H1 (cell line): Measurements from ENCODE around the gene RNF166. TPM values are rescaled to one million over a fixed set of nuclear protein-coding genes. Genes with fewer than 3 reads are reported as not detected.

Experiments
- CTCF ChIA-PET: fragments of 300-600 bp; sonication (Branson Sonifier 250); formaldehyde crosslinking; loops from one replicate; lab custom pipeline; 2021; ENCODE audit not compliant: partially characterized antibody; lab: Charles Lee
- POLR2A ChIA-PET: fragments of 300-600 bp; sonication (Branson Sonifier 250); formaldehyde crosslinking; loops from one replicate; lab custom pipeline; 2021; ENCODE audit warnings: inconsistent platforms; ENCODE audit not compliant: partially characterized antibody; lab: Charles Lee
- DNase-seq, 2 experiments: peaks; one replicate each; pipeline versions ENCODE4 v3.0.0 to v3.0.0-alpha.2; 2010 to 2022; ENCODE audit warnings: low spot score in 2 of 2, low read depth in 1 of 2, mixed read lengths in 1 of 2
- FAIRE-seq: peaks from 2 replicates; lab custom pipeline; 2011; peaks lifted over from hg19 to GRCh38; lab: Jason Lieb, UNC
- H2AFZ ChIP-seq: 2 replicates; pipeline ENCODE4 v1.8.1; 2012; ENCODE audit warnings: low read length, inconsistent platforms
- H2AK5ac ChIP-seq: 2 replicates; pipeline ENCODE4 v1.6.1; 2013; ENCODE audit warnings: low read depth, low read length
- H2BK120ac ChIP-seq: replicated peaks from 2 replicates; pipeline ENCODE3; 2013; ENCODE audit warnings: low read depth, low read length, inconsistent platforms
- H2BK12ac ChIP-seq: 2 replicates; pipeline ENCODE4 v1.6.1; 2013; ENCODE audit warnings: low read depth, low read length
- H2BK15ac ChIP-seq: 2 replicates; pipeline ENCODE4 v1.6.1; 2013; ENCODE audit warnings: low read length
- H2BK20ac ChIP-seq: 2 replicates; pipeline ENCODE4 v1.6.1; 2013; ENCODE audit warnings: low read length
- H2BK5ac ChIP-seq: 2 replicates; pipeline ENCODE4 v1.6.1; 2013; ENCODE audit warnings: low read depth, low read length
- H3K14ac ChIP-seq: 2 replicates; pipeline ENCODE4 v1.6.1; 2013; ENCODE audit warnings: inconsistent platforms; ENCODE audit not compliant: insufficient read length
- H3K18ac ChIP-seq: 2 replicates; pipeline ENCODE4 v1.6.1; 2013; ENCODE audit warnings: low read length; ENCODE audit errors: extremely low read depth
- H3K23ac ChIP-seq: 2 replicates; pipeline ENCODE4 v1.6.1; 2013; ENCODE audit warnings: inconsistent platforms; ENCODE audit not compliant: insufficient read length
- H3K23me2 ChIP-seq: 2 replicates; pipeline ENCODE4 v1.6.1; 2013; ENCODE audit warnings: low read depth, low read length
- H3K27ac ChIP-seq: 2 replicates; pipeline ENCODE4 v1.6.1; 2011; ENCODE audit warnings: low read depth, low read length, inconsistent platforms
- H3K27me3 ChIP-seq, 4 experiments: replicated peaks in 1 of 4; 1 replicate in 1 of 4; 2 replicates in 3 of 4; pipeline versions ENCODE4 v1.6.1 to v1.8.1; 2011 to 2013; ENCODE audit warnings: low read length in 3 of 4, mild to moderate bottlenecking in 3 of 4, inconsistent platforms in 2 of 4, mixed read lengths in 2 of 4, moderate library complexity in 1 of 4; ENCODE audit not compliant: control insufficient read depth in 3 of 4, insufficient read depth in 3 of 4; ENCODE audit errors: extremely low read depth in 1 of 4
- H3K36me3 ChIP-seq, 4 experiments: 2 replicates each; pipeline versions ENCODE4 v1.6.1 to v1.8.1; 2011 to 2013; ENCODE audit warnings: mild to moderate bottlenecking in 4 of 4, low read length in 3 of 4, moderate library complexity in 2 of 4, control low read depth in 1 of 4, inconsistent platforms in 1 of 4; ENCODE audit not compliant: insufficient read depth in 4 of 4, control insufficient read depth in 2 of 4
- H3K4ac ChIP-seq: replicated peaks from 2 replicates; pipeline ENCODE3; 2013; ENCODE audit warnings: low read length, low read depth, mixed read lengths, inconsistent platforms; ENCODE audit not compliant: insufficient read length
- H3K4me1 ChIP-seq, 4 experiments: replicated peaks in 1 of 4; 1 replicate in 1 of 4; 2 replicates in 3 of 4; pipeline versions ENCODE4 v1.6.1 to v1.8.1; 2011 to 2013; ENCODE audit warnings: low read length in 3 of 4, inconsistent platforms in 2 of 4, mixed read lengths in 1 of 4; ENCODE audit not compliant: insufficient read depth in 4 of 4, control insufficient read depth in 3 of 4
- H3K4me2 ChIP-seq, 2 experiments: 2 replicates each; pipeline versions ENCODE4 v1.6.1 to v1.8.1; 2011 to 2013; ENCODE audit warnings: low read depth in 2 of 2, low read length in 2 of 2, control low read depth in 1 of 2, inconsistent platforms in 1 of 2, mild to moderate bottlenecking in 1 of 2; ENCODE audit not compliant: insufficient read depth in 1 of 2
- H3K4me3 ChIP-seq, 4 experiments: fragments of 200-600, 300-600 bp in 1 of 4; sonication (generic), shearing (Covaris generic), sonication (Bioruptor Twin) in 1 of 4; 2 replicates each; pipeline versions ENCODE4 v1.5.1 to v1.8.1; 2011 to 2016; ENCODE audit warnings: low read length in 4 of 4, low read depth in 3 of 4, control low read depth in 2 of 4, inconsistent platforms in 2 of 4, mild to moderate bottlenecking in 2 of 4, mixed read lengths in 1 of 4, moderate library complexity in 1 of 4; ENCODE audit not compliant: insufficient read depth in 2 of 4; ENCODE audit errors: extremely low read depth in 1 of 4
- H3K56ac ChIP-seq: replicated peaks from 2 replicates; pipeline ENCODE3; 2013; ENCODE audit warnings: low read depth, mild to moderate bottlenecking, mixed read lengths, low read length, inconsistent platforms; ENCODE audit not compliant: insufficient read length
- H3K79me1 ChIP-seq: 2 replicates; pipeline ENCODE4 v1.6.1; 2013; ENCODE audit warnings: low read depth, low read length, control low read depth
- H3K79me2 ChIP-seq, 2 experiments: 2 replicates each; pipeline versions ENCODE4 v1.6.1 to v1.8.1; 2012 to 2013; ENCODE audit warnings: low read length in 2 of 2, mild to moderate bottlenecking in 2 of 2, inconsistent platforms in 1 of 2; ENCODE audit not compliant: insufficient read depth in 2 of 2, control insufficient read depth in 1 of 2
- H3K9ac ChIP-seq, 4 experiments: replicated peaks in 1 of 4; 1 replicate in 1 of 4; 2 replicates in 3 of 4; pipeline versions ENCODE4 v1.6.1 to v1.8.1; 2011 to 2013; ENCODE audit warnings: low read depth in 3 of 4, low read length in 3 of 4, control low read depth in 2 of 4, mild to moderate bottlenecking in 2 of 4, moderate library complexity in 2 of 4, inconsistent platforms in 1 of 4; ENCODE audit errors: extremely low read depth in 1 of 4
- H3K9me3 ChIP-seq, 2 experiments: 2 replicates each; pipeline versions ENCODE4 v1.6.1 to v1.8.1; 2012 to 2013; ENCODE audit warnings: mild to moderate bottlenecking in 2 of 2, moderate library complexity in 2 of 2, control low read depth in 1 of 2, inconsistent platforms in 1 of 2, low read depth in 1 of 2, low read length in 1 of 2, mixed read lengths in 1 of 2; ENCODE audit not compliant: insufficient read depth in 2 of 2
- H4K20me1 ChIP-seq, 2 experiments: replicated peaks in 1 of 2; 2 replicates each; pipeline versions ENCODE3 to v1.8.1; 2011 to 2013; ENCODE audit warnings: inconsistent platforms in 2 of 2, low read length in 2 of 2, mild to moderate bottlenecking in 1 of 2; ENCODE audit not compliant: insufficient read depth in 2 of 2, control insufficient read depth in 1 of 2
- H4K5ac ChIP-seq: 2 replicates; pipeline ENCODE4 v1.6.1; 2013; ENCODE audit warnings: low read length, low read depth, mixed read lengths, inconsistent platforms; ENCODE audit not compliant: insufficient read length
- H4K8ac ChIP-seq: 2 replicates; pipeline ENCODE4 v1.8.0; 2013; ENCODE audit warnings: mild to moderate bottlenecking, moderate library complexity, low read length, inconsistent platforms; ENCODE audit not compliant: insufficient read depth; ENCODE audit errors: extremely low read depth
- H4K91ac ChIP-seq: replicated peaks from 2 replicates; pipeline ENCODE3; 2013; ENCODE audit warnings: low read length, mixed read lengths, inconsistent platforms; ENCODE audit not compliant: insufficient read length
- BACH1 ChIP-seq: IDR thresholded peaks from 2 replicates; pipeline ENCODE4 v1.6.1; 2012; ENCODE audit warnings: low read length, improper control_type of control experiment
- HDAC2 ChIP-seq, 2 experiments: fragments of 300-600 bp in 1 of 2; sonication (generic) in 1 of 2; IDR thresholded peaks; 2 replicates each; pipeline ENCODE4 v1.6.1; 2011 to 2012; ENCODE audit warnings: low read depth in 2 of 2, low read length in 2 of 2, mild to moderate bottlenecking in 2 of 2, moderate library complexity in 2 of 2, borderline replicate concordance in 1 of 2, inconsistent platforms in 1 of 2
- KDM1A ChIP-seq: fragments of 200-600, 300-600 bp; sonication (generic); IDR thresholded peaks from 2 replicates; pipeline ENCODE4 v1.7.1; 2016; ENCODE audit warnings: mild to moderate bottlenecking, low read length, borderline replicate concordance
- KDM4A ChIP-seq: IDR thresholded peaks from one replicate; pipeline ENCODE4 v1.7.1; 2012; ENCODE audit warnings: low read depth, mild to moderate bottlenecking, moderate library complexity, low read length, inconsistent platforms; ENCODE audit not compliant: severe bottlenecking
- TAF1 ChIP-seq: IDR thresholded peaks from 2 replicates; pipeline ENCODE4 v1.6.1; 2011; ENCODE audit warnings: mild to moderate bottlenecking, low read depth, low read length
- YY1 ChIP-seq: IDR thresholded peaks from 2 replicates; pipeline ENCODE4 v1.6.1; 2011; ENCODE audit warnings: low read depth, mild to moderate bottlenecking, low read length
- WGBS, 2 experiments: shearing (Covaris generic) in 1 of 2; methylation state at CpG; one replicate each; pipeline versions ENCODE4 v1.1.6 to v1.1.7; 2013 to 2015; ENCODE audit warnings: low lambda C conversion rate in 2 of 2, mixed read lengths in 2 of 2, inconsistent platforms in 1 of 2, low coverage in 1 of 2, missing lambda C conversion rate in 1 of 2; ENCODE audit not compliant: insufficient replicate concordance in 2 of 2, insufficient coverage in 1 of 2, insufficient read length in 1 of 2; ENCODE audit errors: extremely low coverage in 1 of 2, missing lambda C conversion rate in 1 of 2; 5-methylcytosine and 5-hydroxymethylcytosine counted together
- polyA plus RNA-seq, 7 experiments: library from polyadenylated mRNA; depleted of rRNA in 3 of 7; stranded (reverse) in 5 of 7; unstranded in 2 of 7; fragments of >200 nt in 5 of 7; fragments of 200-250 nt in 2 of 7; gene quantifications; 1 replicate in 5 of 7; 2 replicates in 1 of 7; 4 replicates in 1 of 7; pipeline versions ENCODE4 v1.2.1 to v1.2.3, GENCODE V29; 2011 to 2013; ENCODE audit warnings: missing spikeins in 2 of 7, mixed read lengths in 2 of 7
- total RNA-seq: library from RNA; stranded (reverse); fragmentation: NEBNext Ultra II Directional; extraction: Animal tissue kit (Norgen Biotek cat#: 25700); gene quantifications from 2 replicates; pipeline ENCODE4 v1.2.1, GENCODE V29; 2021

Gene RNF166
- total and polyA plus RNA-seq, 2 of the 8 experiments (the other 6 are each of a cell fraction or from before 2014, with no cell fraction given) = 29.8 to 31.2 TPM

- POLR2A ChIA-PET = interaction anchor here (0.8 to 3.1 kb wide), 14 partner anchors 8 to 92 kb away, joined by 3 to 19 read pairs (median 5); partner anchors contain the start of genes CYBA, IL17C and ZC3H18
- Histone ChIP-seq H3K18ac (peak overlapping the region; percentile 48; the same call in 1 of the 2 replicates), H3K4me1 (peaks cover 0 to 3% (median 0%) of the 10 kb centered on the region in 4 experiments; a peak in 2 of 7 replicates), H3K23ac (no peak overlapping the region), H3K9me3 (no peaks in the 10 kb centered on the region), H2BK20ac (no peak overlapping the region), H4K20me1 (peaks cover 2 to 9% of the 10 kb centered on the region in 2 experiments), H3K27ac (no peak overlapping the region), H2BK120ac (no peak overlapping the region), H2AFZ (no peak overlapping the region), H3K23me2 (peaks cover 7% of the 10 kb centered on the region; the same call in 1 of the 2 replicates), H2BK12ac (0 out of 2 replicates have a peak overlapping the region, but pooled peaks have one; percentile 50), H3K27me3 (no peaks in the 10 kb centered on the region), H3K36me3 (peaks cover 0 to 4% (median 0%) of the 10 kb centered on the region in 4 experiments; a peak in 1 of 8 replicates), H3K4me2 (peak overlapping the region; percentile 56 to 77), H3K56ac (peak overlapping the region; percentile 30), H2BK5ac (peak overlapping the region; percentile 87), H3K14ac (no peak overlapping the region), H3K4ac (peak overlapping the region; percentile 69)
- DNase-seq (no peak), FAIRE-seq (no peak)
- WGBS, 2 experiments = 6% methylated on average over 40 of the region's 49 CpGs; no CpG with 5 or more reads in 1 of the 2 experiments
- no peak for TF ChIP-seq TAF1
- TF ChIP-seq KDM4A = peak; percentile 53
- peak in 1 of 2 experiments; percentile 84; a peak in 2 of 4 replicates for TF ChIP-seq HDAC2 (IDR thresholded peaks at IDR 0.05; ENCODE audit: borderline replicate concordance in 1 of 2, low read depth in 2 of 2, low read length in 2 of 2)
- peak; percentile 27; the same call in 1 of the 2 replicates for TF ChIP-seq BACH1
- peak; percentile 89; the same call in 1 of the 2 replicates for TF ChIP-seq KDM1A
- no peak for TF ChIP-seq YY1
- TF ChIP-seq, all 59 proteins: peak for 4
- Histone ChIP-seq H4K5ac (no peak overlapping the region), H2AK5ac (no peak overlapping the region), H3K79me2 (peaks cover 0 to 41% of the 10 kb centered on the region in 2 experiments; a peak in 3 of 4 replicates), H4K91ac (peak overlapping the region; percentile 54), H3K4me3 (peak overlapping the region; percentile 58 to 84 (median 79)), H2BK15ac (no peak overlapping the region), H3K9ac (peak overlapping the region in 3 of 4 experiments; percentile 19 to 66 (median 61); a peak in 5 of 7 replicates), H3K79me1 (peaks cover 2% of the 10 kb centered on the region), H4K8ac (peak overlapping the region; percentile 94)
- CTCF ChIA-PET = interaction anchor here (1.0 to 2.2 kb wide), 3 partner anchors 10 to 238 kb away, joined by 3 to 11 read pairs (median 3); no protein-coding TSS in a partner anchor
Measured at GRCh38 chr16:88662222-88662842, 43.9 kb downstream of the RNF166 start.
